GM18498 (cell line): ENCODE data around the gene SNTG2.

Experiments
- ATAC-seq: cut with Tn5 transposase; IDR thresholded peaks from one replicate; pipeline ENCODE4 v1.9.1; 2021; ENCODE audit warnings: mild to moderate bottlenecking, moderate library complexity; ENCODE audit not compliant: unreplicated experiment

Gene SNTG2

GRCh38 chr2:926259-926793 lies 24.3 kb upstream of the SNTG2 start:
- ATAC-seq: no peak

- no peak for ATAC-seq
Measured at GRCh38 chr2:926896-927295, 23.8 kb upstream of the SNTG2 start.

GRCh38 chr2:929011-929735 lies 21.5 kb upstream of the SNTG2 start:
- ATAC-seq: no peak

- ATAC-seq: no peak
Measured at GRCh38 chr2:929925-930324, 20.7 kb upstream of the SNTG2 start.

- ATAC-seq: no peak
Measured at GRCh38 chr2:930935-931334, 19.7 kb upstream of the SNTG2 start.

GRCh38 chr2:932320-933115 lies 18.1 kb upstream of the SNTG2 start:
- ATAC-seq: no peak

- no peak for ATAC-seq
Measured at GRCh38 chr2:933734-934295, 16.8 kb upstream of the SNTG2 start.

GRCh38 chr2:937530-937929 lies 13.1 kb upstream of the SNTG2 start:
- ATAC-seq: no peak

- ATAC-seq: no peak
Measured at GRCh38 chr2:938181-939005, 12.3 kb upstream of the SNTG2 start.

GRCh38 chr2:939936-940601 lies 10.6 kb upstream of the SNTG2 start:
- no peak for ATAC-seq

- no peak for ATAC-seq
Measured at GRCh38 chr2:941871-942270, 8.8 kb upstream of the SNTG2 start.

GRCh38 chr2:942775-943460 lies 7.7 kb upstream of the SNTG2 start:
- ATAC-seq: no peak

- no peak for ATAC-seq
Measured at GRCh38 chr2:943461-943797, 7.2 kb upstream of the SNTG2 start.

GRCh38 chr2:943821-944220 lies 6.8 kb upstream of the SNTG2 start:
- no peak for ATAC-seq

- no peak for ATAC-seq
Measured at GRCh38 chr2:944693-945092, 6.0 kb upstream of the SNTG2 start.

GRCh38 chr2:945104-945503 lies 5.5 kb upstream of the SNTG2 start:
- no peak for ATAC-seq

- peak; percentile 74 for ATAC-seq
Measured at GRCh38 chr2:946073-946948, 4.3 kb upstream of the SNTG2 start.

- ATAC-seq: no peak
Measured at GRCh38 chr2:949384-950079, 1.1 kb upstream of the SNTG2 start.
